GM12801 (cell line): Measurements from ENCODE around the gene PPP1R12C.

Source experiments
- CTCF ChIP-seq: IDR thresholded peaks from one replicate; pipeline ENCODE4 v1.5.1; 2011; ENCODE audit warnings: control low read depth; ENCODE audit not compliant: insufficient read length; ENCODE audit errors: extremely low read depth

PPP1R12C gene

DNA sequence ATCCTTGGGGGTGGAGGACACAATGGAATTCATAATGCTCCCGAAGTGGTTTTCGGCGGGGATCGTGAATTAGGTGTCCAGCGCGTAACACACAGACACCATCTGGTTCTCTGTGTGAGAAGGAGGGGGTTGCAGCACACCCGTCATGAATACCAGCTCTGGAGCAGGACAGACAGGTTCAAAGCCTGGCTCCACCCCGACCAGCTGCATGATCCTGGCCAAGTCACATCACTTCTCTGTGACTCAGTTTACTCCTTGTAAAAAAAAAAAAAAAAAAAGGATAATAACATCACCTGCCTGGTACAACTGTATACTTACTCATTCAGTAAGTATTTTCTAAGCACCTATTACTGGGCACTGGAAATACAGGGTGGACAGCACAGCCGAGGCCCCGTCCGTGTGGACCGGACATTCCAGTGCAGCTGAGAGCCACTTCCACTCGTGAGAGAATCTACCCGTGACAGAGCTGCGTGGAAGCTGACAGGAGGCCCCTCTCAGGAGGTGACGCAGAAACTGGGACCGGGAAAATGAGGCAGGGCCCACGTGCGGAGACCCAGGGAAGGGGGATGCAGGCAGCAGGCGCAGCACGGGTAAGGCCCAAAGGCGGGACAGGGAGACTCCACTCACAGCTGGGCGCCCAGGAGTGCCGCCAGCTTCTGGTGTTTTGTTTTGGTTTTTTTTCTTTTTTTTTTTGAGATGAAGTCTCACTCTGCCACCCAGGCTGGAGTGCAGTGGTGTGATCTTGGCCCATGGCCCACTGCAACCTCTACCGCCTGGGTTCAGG is 66.5 kb downstream of the PPP1R12C start:
- no peak for TF ChIP-seq CTCF

DNA sequence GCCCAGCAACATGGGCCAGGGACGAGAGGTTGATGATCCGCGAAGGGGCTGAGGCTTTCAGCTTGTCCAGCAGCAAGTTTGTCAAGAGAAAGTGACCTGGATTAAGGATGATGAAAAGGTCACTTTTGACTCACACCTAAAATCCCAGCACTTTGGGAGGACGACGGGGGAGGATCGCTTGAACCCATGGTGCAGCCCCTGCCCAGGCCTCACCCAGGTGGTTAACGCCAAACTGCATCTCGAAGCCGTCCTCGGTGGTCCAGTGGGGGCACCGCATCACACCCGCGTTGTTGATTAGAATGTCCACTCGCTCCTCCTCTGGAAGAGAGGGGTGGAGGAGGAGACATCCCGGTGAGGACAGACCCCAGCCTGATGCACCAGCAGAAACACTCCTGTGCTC is 69.0 kb downstream of the PPP1R12C start:
- TF ChIP-seq CTCF = no peak

- no peak for TF ChIP-seq CTCF
Observed at GRCh38 chr19:55047951-55048350, 69.5 kb downstream of the PPP1R12C start.

DNA sequence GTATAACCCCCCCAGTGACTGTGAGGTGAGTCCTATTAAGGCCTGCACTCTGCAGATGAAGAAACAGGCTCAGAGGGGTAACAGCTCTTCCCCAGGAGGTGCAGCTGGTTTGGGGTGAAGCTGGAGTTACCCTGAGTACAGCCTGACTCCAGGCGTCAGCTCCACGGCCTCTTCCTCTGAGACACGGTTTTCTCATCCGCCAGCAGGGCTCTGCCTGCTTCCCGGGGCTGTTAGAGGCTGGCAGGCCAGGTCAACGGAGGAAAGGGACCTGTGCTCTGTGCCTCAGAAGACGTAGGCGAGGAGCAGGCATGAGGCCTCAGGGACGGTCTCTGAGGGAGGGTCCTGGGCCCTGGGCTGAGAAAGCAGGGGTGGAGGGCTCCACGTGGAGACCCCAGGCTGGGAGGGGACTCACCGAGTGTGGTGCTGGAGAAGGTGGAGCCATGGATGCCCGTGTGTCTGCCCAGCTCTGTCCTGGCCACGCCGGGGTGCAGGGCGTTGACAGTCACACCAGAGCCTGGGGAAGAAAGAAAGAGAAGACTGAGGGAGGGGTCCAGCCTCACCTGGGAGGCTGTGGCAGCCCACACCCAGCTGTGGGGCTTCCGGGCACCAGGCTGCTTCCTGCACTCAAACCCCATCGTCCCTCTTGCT is 70.3 kb downstream of the PPP1R12C start:
- no peak for TF ChIP-seq CTCF

GRCh38 chr19:55044771-55045716 is 72.4 kb downstream of the PPP1R12C start:
- no peak for TF ChIP-seq CTCF

DNA sequence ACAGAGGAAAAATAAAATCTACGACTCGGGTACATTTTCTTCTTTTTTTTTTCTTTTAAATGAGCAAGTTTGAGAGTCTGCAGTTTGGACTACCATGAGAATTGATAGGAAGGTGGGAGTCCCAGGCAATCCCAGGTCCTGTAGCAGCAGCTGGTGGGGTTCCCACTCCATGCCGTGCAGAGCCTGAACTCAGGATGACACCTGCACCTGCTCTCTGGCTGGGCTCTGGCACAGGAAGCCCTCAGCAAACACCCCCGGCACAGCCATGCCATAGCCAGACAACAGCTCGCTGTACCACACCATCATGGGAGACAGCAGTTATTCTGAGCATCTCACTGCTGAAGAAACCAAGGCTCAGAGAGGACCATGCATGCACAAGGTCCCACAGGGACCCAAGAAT is 73.2 kb downstream of the PPP1R12C start:
- TF ChIP-seq CTCF = no peak

- no peak for TF ChIP-seq CTCF
Observed at GRCh38 chr19:55042688-55043087, 74.7 kb downstream of the PPP1R12C start.
